IMR-90 (cell line): ENCODE data around the gene OXA1L. TPM values are rescaled to one million over a fixed set of nuclear protein-coding genes. Genes with fewer than 3 reads are reported as not detected.

ENCODE experiments used
- ATAC-seq: fragments of 200-7000 bp; cut with Tn5 transposase; 2 replicates; pipeline ENCODE4 v1.9.1; 2020; ENCODE audit warnings: low read depth, mild to moderate bottlenecking, moderate library complexity
- BruUV-seq: library from RNA; stranded (reverse); fragments of 400-500 nt; replicated peaks from 2 replicates; lab custom pipeline; 2021; lab: Mats Ljungman, UMichigan
- CTCF ChIA-PET: fragments of 300-600 bp; formaldehyde crosslinking; extraction: SDS; loops from one replicate; lab custom pipeline; 2021; ENCODE audit warnings: antibody characterized with exemption; lab: Yijun Ruan, JAX
- POLR2A ChIA-PET: fragments of 300-600 bp; sonication (Branson Sonifier 250); formaldehyde crosslinking; loops from one replicate; lab custom pipeline; 2022; ENCODE audit warnings: antibody characterized with exemption; ENCODE audit not compliant: unreplicated experiment; lab: Charles Lee
- DNase-seq: peaks from one replicate; pipeline ENCODE4 v3.0.0; 2013
- H2AFZ ChIP-seq: replicated peaks from 2 replicates; pipeline ENCODE3; 2013; ENCODE audit warnings: low read length, mild to moderate bottlenecking; ENCODE audit not compliant: poor library complexity
- H2AK5ac ChIP-seq: 2 replicates; pipeline ENCODE4 v1.6.1; 2013; ENCODE audit warnings: low read depth, low read length, inconsistent platforms
- H2AK9ac ChIP-seq: replicated peaks from 2 replicates; pipeline ENCODE3; 2013; ENCODE audit warnings: mild to moderate bottlenecking, low read depth, low read length, moderate library complexity; ENCODE audit not compliant: poor library complexity
- H2BK120ac ChIP-seq: 2 replicates; pipeline ENCODE4 v1.6.1; 2013; ENCODE audit warnings: low read depth, low read length, inconsistent platforms
- H2BK15ac ChIP-seq: 3 replicates; pipeline ENCODE4 v1.6.1; 2013; ENCODE audit warnings: low read depth, low read length, inconsistent platforms
- H2BK20ac ChIP-seq: 2 replicates; pipeline ENCODE4 v1.6.1; 2013; ENCODE audit warnings: low read depth, mild to moderate bottlenecking, inconsistent platforms, low read length, moderate library complexity
- H2BK5ac ChIP-seq: 2 replicates; pipeline ENCODE4 v1.6.1; 2013; ENCODE audit warnings: mild to moderate bottlenecking, low read depth, low read length, inconsistent platforms; ENCODE audit not compliant: poor library complexity, severe bottlenecking
- H3K14ac ChIP-seq: replicated peaks from 2 replicates; pipeline ENCODE4 v1.6.1; 2013; ENCODE audit warnings: low read depth, low read length, inconsistent platforms
- H3K18ac ChIP-seq: 2 replicates; pipeline ENCODE4 v1.6.1; 2013; ENCODE audit warnings: low read depth, low read length, control low read depth
- H3K23ac ChIP-seq: 2 replicates; pipeline ENCODE4 v1.6.1; 2013; ENCODE audit warnings: low read depth, low read length, inconsistent platforms
- H3K27ac ChIP-seq: 2 replicates; pipeline ENCODE4 v1.5.1; 2013; ENCODE audit warnings: mild to moderate bottlenecking, control low read depth, low read length; ENCODE audit not compliant: insufficient read depth
- H3K27me3 ChIP-seq: 2 replicates; pipeline ENCODE4 v1.6.1; 2013; ENCODE audit warnings: low read length; ENCODE audit not compliant: control insufficient read depth, insufficient read depth
- H3K36me3 ChIP-seq: 2 replicates; pipeline ENCODE4 v1.6.1; 2013; ENCODE audit warnings: low read length, mixed read lengths; ENCODE audit not compliant: control insufficient read depth, insufficient read depth
- H3K4ac ChIP-seq: 2 replicates; pipeline ENCODE4 v1.6.1; 2013; ENCODE audit warnings: low read depth, low read length, inconsistent platforms
- H3K4me1 ChIP-seq: 2 replicates; pipeline ENCODE4 v1.6.1; 2013; ENCODE audit warnings: low read length, mixed read lengths; ENCODE audit not compliant: control insufficient read depth, insufficient read depth
- H3K4me2 ChIP-seq: 2 replicates; pipeline ENCODE4 v1.6.1; 2013; ENCODE audit warnings: low read depth, mild to moderate bottlenecking, control low read depth, low read length, moderate library complexity
- H3K4me3 ChIP-seq: 2 replicates; pipeline ENCODE4 v1.5.1; 2013; ENCODE audit warnings: low read depth, mild to moderate bottlenecking, control low read depth, low read length, moderate library complexity; ENCODE audit not compliant: insufficient read depth
- H3K56ac ChIP-seq: 2 replicates; pipeline ENCODE4 v1.6.1; 2013; ENCODE audit warnings: low read length, inconsistent platforms; ENCODE audit not compliant: insufficient read depth; ENCODE audit errors: extremely low read depth
- H3K79me1 ChIP-seq, 2 experiments: 2 replicates each; pipeline ENCODE4 v1.6.1; 2013; ENCODE audit warnings: low read length in 2 of 2, inconsistent platforms in 1 of 2, low read depth in 1 of 2
- H3K9ac ChIP-seq: 2 replicates; pipeline ENCODE4 v1.6.1; 2013; ENCODE audit warnings: low read depth, low read length, control low read depth
- H3K9me1 ChIP-seq: 2 replicates; pipeline ENCODE4 v1.6.1; 2013; ENCODE audit warnings: low read length, inconsistent platforms; ENCODE audit not compliant: insufficient read depth
- H3K9me3 ChIP-seq: 2 replicates; pipeline ENCODE4 v1.6.1; 2013; ENCODE audit warnings: low read length; ENCODE audit not compliant: control insufficient read depth, insufficient read depth
- H4K20me1 ChIP-seq: 2 replicates; pipeline ENCODE4 v1.6.1; 2013; ENCODE audit warnings: low read length, inconsistent platforms; ENCODE audit not compliant: insufficient read depth
- H4K5ac ChIP-seq: 2 replicates; pipeline ENCODE4 v1.6.1; 2013; ENCODE audit warnings: mild to moderate bottlenecking, low read depth, low read length, control low read depth
- H4K8ac ChIP-seq, 2 experiments: 2 replicates each; pipeline ENCODE4 v1.6.1; 2013; ENCODE audit warnings: low read depth in 2 of 2, low read length in 2 of 2, control low read depth in 1 of 2, inconsistent platforms in 1 of 2
- H4K91ac ChIP-seq: 2 replicates; pipeline ENCODE4 v1.6.1; 2013; ENCODE audit warnings: low read depth, low read length, inconsistent platforms; ENCODE audit not compliant: insufficient read depth
- CEBPB ChIP-seq: IDR thresholded peaks from 2 replicates; pipeline ENCODE4 v1.6.1; 2012; ENCODE audit warnings: low read depth, low read length, improper control_type of control experiment
- SMC3 ChIP-seq: fragments of 150-350 bp; IDR thresholded peaks from 2 replicates; pipeline ENCODE4 v1.6.1; 2016; ENCODE audit warnings: low read depth, mild to moderate bottlenecking, antibody characterized with exemption, low read length, moderate library complexity
- WGBS, 2 experiments: methylation state at CpG; one replicate each; pipeline versions ENCODE4 v1.1.5 to v1.1.7; 2013; ENCODE audit warnings: missing lambda C conversion rate in 2 of 2; ENCODE audit not compliant: insufficient read length in 1 of 2; ENCODE audit errors: extremely low coverage in 2 of 2; 5-methylcytosine and 5-hydroxymethylcytosine counted together
- dilution Hi-C: fragments of 300-500 bp; cut with HindIII; formaldehyde crosslinking; loops from one replicate; pipeline ENCODE4 v1.14.3; 2018; ENCODE audit warnings: low sequenced_read_pairs; ENCODE audit not compliant: unreplicated experiment
- in situ Hi-C: fragments of 300-500 bp; cut with MboI; formaldehyde crosslinking; loops from 3 replicates; pipeline ENCODE4 v1.14.3; 2019; ENCODE audit warnings: low sequenced_read_pairs, inconsistent platforms, mixed read lengths
- intact Hi-C: fragments of 100-400 bp; cut with micrococcal nuclease; formaldehyde crosslinking; loops from 2 replicates; pipeline ENCODE4 v1.10.0; 2022
- polyA plus RNA-seq, 3 experiments: library from polyadenylated mRNA; depleted of rRNA; stranded (reverse); fragments of >200 nt; gene quantifications; 2 replicates each; pipeline ENCODE4 v1.2.3, GENCODE V29; 2012; ENCODE audit warnings: low replicate concordance in 1 of 3
- total RNA-seq: library from RNA; depleted of rRNA; stranded (reverse); fragments of >200 nt; gene quantifications from 2 replicates; pipeline ENCODE4 v1.2.3, GENCODE V29; 2012

OXA1L gene
- total and polyA plus RNA-seq, 2 of the 4 experiments (the other 2 are of a cell fraction), result 47.3 to 113 TPM

GRCh38 chr14:22814941-22815713 is 48.6 kb downstream of the OXA1L start, which contains the start of gene SLC7A7:
TSS of gene SLC7A7 (minus strand) at chr14:22815435. CDS start at chr14:22813398, 2,037 bp downstream.
- Histone ChIP-seq H2BK5ac (no peak within 1 kb of the TSS), H3K27ac (peak within 1 kb of the TSS; percentile 5; the same call in 1 of the 2 replicates), H3K9me3 (no peaks in the 10 kb centered on the region), H3K4ac (peak within 1 kb of the TSS; percentile 38), H4K5ac (peak within 1 kb of the TSS; percentile 72), H4K8ac (peak within 1 kb of the TSS; percentile 59 to 61; a peak in 3 of 4 replicates), H3K79me1 (peaks cover 0 to 7% of the 10 kb centered on the region in 2 experiments; a peak in 1 of 4 replicates), H2AFZ (peak within 1 kb of the TSS; percentile 36), H2BK20ac (no peak within 1 kb of the TSS), H2AK5ac (0 out of 2 replicates have a peak within 1 kb of the TSS, but pooled peaks have one; percentile 15), H3K4me1 (peaks cover 27% of the 10 kb centered on the region), H2AK9ac (peak within 1 kb of the TSS; percentile 35), H3K27me3 (no peaks in the 10 kb centered on the region), H3K9ac (no peak within 1 kb of the TSS), H3K9me1 (peaks cover 21% of the 10 kb centered on the region), H4K91ac (no peak within 1 kb of the TSS; the same call in 1 of the 2 replicates), H3K4me3 (no peak within 1 kb of the TSS), H2BK120ac (peak within 1 kb of the TSS; percentile 61; the same call in 1 of the 2 replicates), H3K56ac (no peak within 1 kb of the TSS), H4K20me1 (no peaks in the 10 kb centered on the region), H2BK15ac (peak within 1 kb of the TSS; percentile 23; the same call in 1 of the 3 replicates), H3K23ac (peak within 1 kb of the TSS; percentile 4; the same call in 1 of the 2 replicates), H3K14ac (no peak within 1 kb of the TSS; the same call in 1 of the 2 replicates), H3K18ac (peak within 1 kb of the TSS; percentile 39; the same call in 1 of the 2 replicates), H3K4me2 (peak within 1 kb of the TSS; percentile 32; the same call in 1 of the 2 replicates), H3K36me3 (no peaks in the 10 kb centered on the region)
- no TSS peak for BruUV-seq
- TF ChIP-seq SMC3 (no peak), CEBPB (0 out of 2 replicates have a peak, but pooled peaks have one; percentile 17)
- in situ Hi-C loops (no loop called here), dilution Hi-C loops (no loop called here), intact Hi-C loops (loop anchor here (5.0 kb wide), 1 partner anchor 33 kb away; no protein-coding TSS in a partner anchor)
- CTCF ChIA-PET, result no interaction called here
- DNase-seq (no peak), ATAC-seq (peak; percentile 9; the same call in 1 of the 2 replicates)
- 69% methylated on average over 5 of the region's 10 CpGs; no CpG with 5 or more reads in 1 of the 2 experiments for WGBS, 2 experiments
- POLR2A ChIA-PET, result no interaction called here
